HepG2 (cell line): Measurements from ENCODE around the gene PTPN14. TPM values are rescaled to one million over a fixed set of nuclear protein-coding genes. Genes with fewer than 3 reads are reported as not detected.

Experiments used
- CENPX ChIP-seq: sonication (generic); formaldehyde crosslinking; IDR thresholded peaks from 2 replicates; pipeline ENCODE4 v1.9.0; 2021; ENCODE audit warnings: mild to moderate bottlenecking, missing genetic modification reagents, moderate library complexity
- GABPB1 ChIP-seq: IDR thresholded peaks from 2 replicates; pipeline ENCODE4 v1.6.1; 2016; ENCODE audit warnings: mild to moderate bottlenecking, missing genetic modification reagents, moderate library complexity, missing compliant biosample characterization
- HDAC2 ChIP-seq: sonication (generic); formaldehyde crosslinking; IDR thresholded peaks from 2 replicates; pipeline ENCODE4 v1.4.0; 2020; ENCODE audit warnings: missing genetic modification reagents
- JUND ChIP-seq: sonication (generic); formaldehyde crosslinking; IDR thresholded peaks from 2 replicates; pipeline ENCODE4 v1.8.0; 2022; ENCODE audit warnings: mild to moderate bottlenecking, missing genetic modification reagents
- MED1 ChIP-seq: sonication (generic); formaldehyde crosslinking; IDR thresholded peaks from 2 replicates; pipeline ENCODE4 v1.4.0; 2020; ENCODE audit warnings: missing genetic modification reagents
- PPARG ChIP-seq: conservative IDR thresholded peaks from 2 replicates; pipeline ENCODE4 v1.6.1; 2016; ENCODE audit warnings: missing biosample characterization, missing genetic modification reagents
- SIX1 ChIP-seq: sonication (generic); formaldehyde crosslinking; IDR thresholded peaks from 2 replicates; pipeline ENCODE4 v1.4.0; 2020; ENCODE audit warnings: missing genetic modification reagents, borderline replicate concordance
- SOX5 ChIP-seq: IDR thresholded peaks from 2 replicates; pipeline ENCODE4 v1.6.1; 2016; ENCODE audit warnings: borderline replicate concordance
- THAP11 ChIP-seq: IDR thresholded peaks from 2 replicates; pipeline ENCODE4 v1.6.1; 2016; ENCODE audit warnings: missing biosample characterization, missing genetic modification reagents
- YEATS2 ChIP-seq: sonication (generic); formaldehyde crosslinking; IDR thresholded peaks from 2 replicates; pipeline ENCODE4 v1.4.0; 2020; ENCODE audit warnings: missing genetic modification reagents, borderline replicate concordance
- ZEB1 ChIP-seq: IDR thresholded peaks from 2 replicates; pipeline ENCODE4 v1.6.1; 2012; ENCODE audit warnings: mild to moderate bottlenecking, low read depth, inconsistent platforms; ENCODE audit not compliant: insufficient replicate concordance
- ZMYM4 ChIP-seq: sonication (generic); formaldehyde crosslinking; IDR thresholded peaks from 2 replicates; pipeline ENCODE4 v1.8.1; 2023; ENCODE audit warnings: mild to moderate bottlenecking, missing genetic modification reagents
- ZNF3 ChIP-seq: IDR thresholded peaks from 2 replicates; pipeline ENCODE4 v1.7.0; 2017; ENCODE audit warnings: inconsistent platforms
- ZNF567 ChIP-seq: sonication (generic); formaldehyde crosslinking; IDR thresholded peaks from 2 replicates; pipeline ENCODE4 v1.8.1; 2023; ENCODE audit warnings: mild to moderate bottlenecking, missing genetic modification reagents, borderline replicate concordance
- ZNF790 ChIP-seq: sonication (generic); formaldehyde crosslinking; IDR thresholded peaks from 2 replicates; pipeline ENCODE4 v1.8.0; 2022; ENCODE audit warnings: missing genetic modification reagents, mild to moderate bottlenecking, borderline replicate concordance
- ZNF792 ChIP-seq: IDR thresholded peaks from 2 replicates; pipeline ENCODE4 v1.6.1; 2016
- polyA plus RNA-seq, 8 experiments: library from polyadenylated mRNA; depleted of rRNA in 3 of 8; stranded (reverse) in 7 of 8; unstranded in 1 of 8; fragments of >200 nt; fragmentation: Illumina TruSeq in 4 of 8; extraction: Trizol in 4 of 8; gene quantifications; 2 replicates each; pipeline versions ENCODE4 v1.2.1 to v1.2.3, GENCODE V29; 2011 to 2016; ENCODE audit warnings: low read depth in 4 of 8, missing spikeins in 1 of 8, mixed read lengths in 1 of 8; ENCODE audit not compliant: insufficient read depth in 1 of 8
- total RNA-seq, 5 experiments: library from RNA; depleted of rRNA; stranded (reverse); fragments of >200 nt; fragmentation: Illumina TruSeq; extraction: Trizol; gene quantifications; 2 replicates each; pipeline ENCODE4 v1.2.3, GENCODE V29; 2016; ENCODE audit warnings: low read depth in 1 of 5
- TF ChIP-seq, protein P1 (sequence below): IDR thresholded peaks from 2 replicates; pipeline ENCODE4 v1.4.0; 2020; ENCODE audit warnings: mild to moderate bottlenecking, missing genetic modification reagents
- TF ChIP-seq, protein P2 (sequence below): sonication (generic); formaldehyde crosslinking; IDR thresholded peaks from 2 replicates; pipeline ENCODE4 v1.4.0; 2020; ENCODE audit warnings: mild to moderate bottlenecking, missing genetic modification reagents
- TF ChIP-seq, protein P3 (sequence below): sonication (generic); IDR thresholded peaks from 2 replicates; pipeline ENCODE4 v1.6.1; 2016; ENCODE audit warnings: low read depth, borderline replicate concordance
- TF ChIP-seq, protein P4 (sequence below): sonication (generic); formaldehyde crosslinking; IDR thresholded peaks from 2 replicates; pipeline ENCODE4 v1.5.1; 2020; ENCODE audit warnings: mild to moderate bottlenecking, moderate library complexity, missing genetic modification reagents
- TF ChIP-seq, protein P5 (sequence below): sonication (generic); formaldehyde crosslinking; IDR thresholded peaks from 2 replicates; pipeline ENCODE4 v1.4.0; 2020; ENCODE audit warnings: missing genetic modification reagents

The PTPN14 gene
- total and polyA plus RNA-seq, 2 of the 13 experiments (the other 11 are each of a cell fraction or from before 2014, with no cell fraction given) = 3.9 to 4.7 TPM

DNA sequence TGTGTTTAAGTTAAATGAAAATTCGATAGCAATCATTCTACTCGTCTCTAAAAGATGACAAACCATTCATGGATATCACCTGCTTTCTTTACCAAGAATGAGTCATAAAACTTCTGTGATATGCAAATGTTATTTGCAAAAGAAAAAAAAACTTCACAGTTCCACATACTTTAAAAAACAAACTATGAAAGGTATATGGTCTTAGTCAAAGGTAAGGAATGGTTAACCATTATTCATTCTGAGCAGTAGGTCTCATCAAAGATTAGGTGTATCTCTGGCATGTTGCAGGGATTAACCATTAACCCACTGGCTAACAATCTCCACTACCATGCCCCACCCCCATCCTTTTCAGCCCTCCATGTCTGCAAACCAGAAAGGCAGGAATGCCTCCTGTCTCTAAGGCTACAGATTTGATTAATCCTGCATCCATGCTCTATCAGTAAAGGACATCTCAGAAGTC, 44.4 kb downstream of the PTPN14 start (continued):
- TF ChIP-seq, protein P1, sequence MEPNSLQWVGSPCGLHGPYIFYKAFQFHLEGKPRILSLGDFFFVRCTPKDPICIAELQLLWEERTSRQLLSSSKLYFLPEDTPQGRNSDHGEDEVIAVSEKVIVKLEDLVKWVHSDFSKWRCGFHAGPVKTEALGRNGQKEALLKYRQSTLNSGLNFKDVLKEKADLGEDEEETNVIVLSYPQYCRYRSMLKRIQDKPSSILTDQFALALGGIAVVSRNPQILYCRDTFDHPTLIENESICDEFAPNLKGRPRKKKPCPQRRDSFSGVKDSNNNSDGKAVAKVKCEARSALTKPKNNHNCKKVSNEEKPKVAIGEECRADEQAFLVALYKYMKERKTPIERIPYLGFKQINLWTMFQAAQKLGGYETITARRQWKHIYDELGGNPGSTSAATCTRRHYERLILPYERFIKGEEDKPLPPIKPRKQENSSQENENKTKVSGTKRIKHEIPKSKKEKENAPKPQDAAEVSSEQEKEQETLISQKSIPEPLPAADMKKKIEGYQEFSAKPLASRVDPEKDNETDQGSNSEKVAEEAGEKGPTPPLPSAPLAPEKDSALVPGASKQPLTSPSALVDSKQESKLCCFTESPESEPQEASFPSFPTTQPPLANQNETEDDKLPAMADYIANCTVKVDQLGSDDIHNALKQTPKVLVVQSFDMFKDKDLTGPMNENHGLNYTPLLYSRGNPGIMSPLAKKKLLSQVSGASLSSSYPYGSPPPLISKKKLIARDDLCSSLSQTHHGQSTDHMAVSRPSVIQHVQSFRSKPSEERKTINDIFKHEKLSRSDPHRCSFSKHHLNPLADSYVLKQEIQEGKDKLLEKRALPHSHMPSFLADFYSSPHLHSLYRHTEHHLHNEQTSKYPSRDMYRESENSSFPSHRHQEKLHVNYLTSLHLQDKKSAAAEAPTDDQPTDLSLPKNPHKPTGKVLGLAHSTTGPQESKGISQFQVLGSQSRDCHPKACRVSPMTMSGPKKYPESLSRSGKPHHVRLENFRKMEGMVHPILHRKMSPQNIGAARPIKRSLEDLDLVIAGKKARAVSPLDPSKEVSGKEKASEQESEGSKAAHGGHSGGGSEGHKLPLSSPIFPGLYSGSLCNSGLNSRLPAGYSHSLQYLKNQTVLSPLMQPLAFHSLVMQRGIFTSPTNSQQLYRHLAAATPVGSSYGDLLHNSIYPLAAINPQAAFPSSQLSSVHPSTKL (CRISPR knock-in tag) = peak; percentile 71
- TF ChIP-seq, protein P2, sequence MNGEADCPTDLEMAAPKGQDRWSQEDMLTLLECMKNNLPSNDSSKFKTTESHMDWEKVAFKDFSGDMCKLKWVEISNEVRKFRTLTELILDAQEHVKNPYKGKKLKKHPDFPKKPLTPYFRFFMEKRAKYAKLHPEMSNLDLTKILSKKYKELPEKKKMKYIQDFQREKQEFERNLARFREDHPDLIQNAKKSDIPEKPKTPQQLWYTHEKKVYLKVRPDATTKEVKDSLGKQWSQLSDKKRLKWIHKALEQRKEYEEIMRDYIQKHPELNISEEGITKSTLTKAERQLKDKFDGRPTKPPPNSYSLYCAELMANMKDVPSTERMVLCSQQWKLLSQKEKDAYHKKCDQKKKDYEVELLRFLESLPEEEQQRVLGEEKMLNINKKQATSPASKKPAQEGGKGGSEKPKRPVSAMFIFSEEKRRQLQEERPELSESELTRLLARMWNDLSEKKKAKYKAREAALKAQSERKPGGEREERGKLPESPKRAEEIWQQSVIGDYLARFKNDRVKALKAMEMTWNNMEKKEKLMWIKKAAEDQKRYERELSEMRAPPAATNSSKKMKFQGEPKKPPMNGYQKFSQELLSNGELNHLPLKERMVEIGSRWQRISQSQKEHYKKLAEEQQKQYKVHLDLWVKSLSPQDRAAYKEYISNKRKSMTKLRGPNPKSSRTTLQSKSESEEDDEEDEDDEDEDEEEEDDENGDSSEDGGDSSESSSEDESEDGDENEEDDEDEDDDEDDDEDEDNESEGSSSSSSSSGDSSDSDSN (CRISPR knock-in tag) = no peak
- peak; percentile 54 for TF ChIP-seq ZEB1
- no peak for TF ChIP-seq CENPX (CRISPR knock-in tag)
- TF ChIP-seq ZNF3 (CRISPR knock-in tag) = no peak
- TF ChIP-seq, protein P3, sequence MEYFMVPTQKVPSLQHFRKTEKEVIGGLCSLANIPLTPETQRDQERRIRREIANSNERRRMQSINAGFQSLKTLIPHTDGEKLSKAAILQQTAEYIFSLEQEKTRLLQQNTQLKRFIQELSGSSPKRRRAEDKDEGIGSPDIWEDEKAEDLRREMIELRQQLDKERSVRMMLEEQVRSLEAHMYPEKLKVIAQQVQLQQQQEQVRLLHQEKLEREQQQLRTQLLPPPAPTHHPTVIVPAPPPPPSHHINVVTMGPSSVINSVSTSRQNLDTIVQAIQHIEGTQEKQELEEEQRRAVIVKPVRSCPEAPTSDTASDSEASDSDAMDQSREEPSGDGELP = peak; percentile 35; the same call in 1 of the 2 replicates
- peak; percentile 44; the same call in 1 of the 2 replicates for TF ChIP-seq PPARG (CRISPR knock-in tag)
- TF ChIP-seq, protein P4, sequence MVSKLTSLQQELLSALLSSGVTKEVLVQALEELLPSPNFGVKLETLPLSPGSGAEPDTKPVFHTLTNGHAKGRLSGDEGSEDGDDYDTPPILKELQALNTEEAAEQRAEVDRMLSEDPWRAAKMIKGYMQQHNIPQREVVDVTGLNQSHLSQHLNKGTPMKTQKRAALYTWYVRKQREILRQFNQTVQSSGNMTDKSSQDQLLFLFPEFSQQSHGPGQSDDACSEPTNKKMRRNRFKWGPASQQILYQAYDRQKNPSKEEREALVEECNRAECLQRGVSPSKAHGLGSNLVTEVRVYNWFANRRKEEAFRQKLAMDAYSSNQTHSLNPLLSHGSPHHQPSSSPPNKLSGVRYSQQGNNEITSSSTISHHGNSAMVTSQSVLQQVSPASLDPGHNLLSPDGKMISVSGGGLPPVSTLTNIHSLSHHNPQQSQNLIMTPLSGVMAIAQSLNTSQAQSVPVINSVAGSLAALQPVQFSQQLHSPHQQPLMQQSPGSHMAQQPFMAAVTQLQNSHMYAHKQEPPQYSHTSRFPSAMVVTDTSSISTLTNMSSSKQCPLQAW (CRISPR knock-in tag) = peak; percentile 89
- TF ChIP-seq ZMYM4 = peak; percentile 63
- 0 out of 2 replicates have a peak, but pooled peaks have one; percentile 48 for TF ChIP-seq ZNF792 (CRISPR knock-in tag)
- TF ChIP-seq SIX1 = peak; percentile 16; the same call in 1 of the 2 replicates
- TF ChIP-seq MED1 (CRISPR knock-in tag) = peak; percentile 27; the same call in 1 of the 2 replicates
- peak; percentile 74; the same call in 1 of the 2 replicates for TF ChIP-seq SOX5
- no peak for TF ChIP-seq ZNF567 (CRISPR knock-in tag)
- no peak for TF ChIP-seq JUND (CRISPR knock-in tag)
- TF ChIP-seq, protein P5, sequence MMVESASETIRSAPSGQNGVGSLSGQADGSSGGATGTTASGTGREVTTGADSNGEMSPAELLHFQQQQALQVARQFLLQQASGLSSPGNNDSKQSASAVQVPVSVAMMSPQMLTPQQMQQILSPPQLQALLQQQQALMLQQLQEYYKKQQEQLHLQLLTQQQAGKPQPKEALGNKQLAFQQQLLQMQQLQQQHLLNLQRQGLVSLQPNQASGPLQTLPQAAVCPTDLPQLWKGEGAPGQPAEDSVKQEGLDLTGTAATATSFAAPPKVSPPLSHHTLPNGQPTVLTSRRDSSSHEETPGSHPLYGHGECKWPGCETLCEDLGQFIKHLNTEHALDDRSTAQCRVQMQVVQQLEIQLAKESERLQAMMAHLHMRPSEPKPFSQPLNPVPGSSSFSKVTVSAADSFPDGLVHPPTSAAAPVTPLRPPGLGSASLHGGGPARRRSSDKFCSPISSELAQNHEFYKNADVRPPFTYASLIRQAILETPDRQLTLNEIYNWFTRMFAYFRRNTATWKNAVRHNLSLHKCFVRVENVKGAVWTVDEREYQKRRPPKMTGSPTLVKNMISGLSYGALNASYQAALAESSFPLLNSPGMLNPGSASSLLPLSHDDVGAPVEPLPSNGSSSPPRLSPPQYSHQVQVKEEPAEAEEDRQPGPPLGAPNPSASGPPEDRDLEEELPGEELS (CRISPR knock-in tag) = peak; percentile 59
- TF ChIP-seq ZNF790 (CRISPR knock-in tag) = no peak
- TF ChIP-seq HDAC2 (CRISPR knock-in tag) = peak; percentile 47; the same call in 1 of the 2 replicates
- TF ChIP-seq THAP11 = 0 out of 2 replicates have a peak, but pooled peaks have one; percentile 26
- TF ChIP-seq YEATS2 (CRISPR knock-in tag) = no peak
- TF ChIP-seq GABPB1 (CRISPR knock-in tag) = no peak
